Astrocyte of the spinal cord (primary cell): ENCODE results near the gene PPP1R1A.

Experiments
- DNase-seq: peaks from one replicate; pipeline ENCODE4 v3.0.0; 2011; ENCODE audit warnings: low read depth, low spot score
- H3K4me3 ChIP-seq: 2 replicates; pipeline ENCODE4 v1.5.1; 2011; ENCODE audit warnings: low read depth, mild to moderate bottlenecking, low read length, moderate library complexity
- CTCF ChIP-seq: IDR thresholded peaks from 2 replicates; pipeline ENCODE4 v1.5.1; 2012; ENCODE audit warnings: low read depth, mild to moderate bottlenecking, low read length, inconsistent platforms
- in situ Hi-C: cut with HindIII; loops from 2 replicates; pipeline ENCODE4 v1.10.0; 2017; ENCODE audit warnings: low sequenced_read_pairs

PPP1R1A gene

GRCh38 chr12:54579696-54580333 is 8.6 kb downstream of the PPP1R1A start:
- in situ Hi-C loops: no loop called here

DNA sequence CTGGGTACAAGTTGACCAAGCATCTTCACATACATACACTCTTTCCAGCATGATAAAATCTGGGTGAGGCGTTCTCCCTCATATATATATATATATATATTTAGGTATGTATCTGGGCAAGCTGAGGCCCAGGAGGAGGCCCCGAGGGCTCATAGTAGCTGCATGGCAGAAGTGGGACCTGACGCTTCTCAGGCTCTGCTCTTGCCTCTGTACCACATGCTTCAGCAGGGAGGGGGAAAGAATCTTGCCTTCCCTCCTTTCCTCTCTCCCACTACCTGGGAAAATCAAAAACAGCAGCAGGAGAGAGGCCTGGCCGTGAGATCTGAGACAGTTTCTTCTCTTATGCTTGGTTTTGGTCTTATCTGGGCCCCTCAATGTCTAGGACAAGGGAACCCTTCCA is 9.2 kb downstream of the PPP1R1A start:
- in situ Hi-C loops: no loop called here
- no peak for TF ChIP-seq CTCF
- H3K4me3 ChIP-seq: no peak overlapping the region
- DNase-seq: no peak

More at GRCh38 chr12:54579696-54580333, 8.6 kb downstream of the PPP1R1A start:
- H3K4me3 ChIP-seq: no peak overlapping the region
- DNase-seq: peak; percentile 63
- TF ChIP-seq CTCF: peak; percentile 100

DNA sequence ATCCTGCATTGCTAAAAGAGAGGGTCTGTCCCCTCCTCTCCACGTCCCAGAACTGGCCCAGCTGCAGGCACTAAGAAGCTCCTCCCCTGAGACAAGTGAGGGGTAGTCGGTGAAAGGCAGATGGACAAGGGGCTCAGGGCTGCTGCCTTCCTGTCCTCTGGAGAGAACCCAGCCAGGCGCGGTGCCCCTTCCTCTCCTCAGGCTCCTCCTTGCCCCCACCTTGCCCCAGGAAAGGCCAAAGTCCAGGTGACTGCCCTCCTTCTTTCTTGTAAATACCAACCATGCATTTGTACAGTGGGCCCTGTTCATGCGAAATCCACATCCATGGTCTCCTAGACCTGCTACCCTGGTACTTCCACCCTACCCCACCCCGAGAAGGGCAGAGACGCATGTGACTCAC is 9.7 kb downstream of the PPP1R1A start:
- in situ Hi-C loops: no loop called here
- DNase-seq: no peak
- H3K4me3 ChIP-seq: no peak overlapping the region
- no peak for TF ChIP-seq CTCF

GRCh38 chr12:54572881-54573280 is 15.6 kb downstream of the PPP1R1A start:
- no peak overlapping the region for H3K4me3 ChIP-seq
- DNase-seq: no peak
- TF ChIP-seq CTCF: no peak
- in situ Hi-C loops: no loop called here

DNA sequence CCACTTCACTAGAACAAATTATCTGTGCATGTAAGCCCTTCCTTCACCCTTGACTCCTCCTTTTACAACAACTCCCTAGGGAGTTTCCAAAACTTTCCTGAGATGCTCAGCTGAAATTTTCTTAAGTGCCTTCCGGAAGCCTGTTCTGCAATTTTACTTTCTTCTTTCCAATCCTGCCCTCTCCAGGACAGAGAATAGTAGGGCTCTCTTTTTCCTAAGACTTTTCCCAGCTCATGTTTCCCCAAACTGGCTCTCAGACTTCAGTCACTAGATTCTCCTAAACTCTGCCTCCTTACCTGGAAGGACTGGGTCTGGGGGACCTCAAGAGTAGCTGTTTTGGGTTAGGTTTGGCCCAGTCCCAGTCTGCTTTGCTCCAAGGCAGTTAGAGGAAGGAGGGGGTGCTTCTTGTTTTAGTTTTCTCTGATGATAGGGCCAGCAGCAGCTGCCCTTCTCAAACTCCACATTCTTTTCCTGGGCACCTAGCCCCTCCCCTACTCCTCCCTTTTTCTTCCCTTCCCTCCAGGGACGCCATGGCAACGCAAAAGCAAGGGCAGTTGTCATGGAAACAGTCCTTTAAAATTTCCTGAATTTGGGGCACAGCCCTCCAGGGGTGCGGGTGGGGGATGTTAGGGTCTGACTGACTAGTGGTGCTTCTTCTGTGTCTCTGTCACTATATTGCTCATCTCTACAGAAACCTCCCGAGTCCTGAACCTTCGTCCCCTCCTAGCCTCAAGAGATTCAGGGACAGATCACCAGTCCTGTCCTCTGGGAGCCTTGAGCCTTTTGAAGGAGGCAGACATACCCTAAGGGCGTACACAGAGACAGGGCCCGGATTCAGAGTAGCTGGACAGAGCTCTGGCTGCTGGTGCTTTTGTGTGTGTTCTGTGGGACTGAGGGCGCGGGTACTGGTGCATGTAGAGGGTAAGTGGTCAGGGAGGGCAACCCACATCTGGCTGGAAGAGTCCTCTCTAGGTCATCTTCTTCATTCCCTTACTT is 17.0 kb downstream of the PPP1R1A start:
- TF ChIP-seq CTCF: no peak
- H3K4me3 ChIP-seq: no peak overlapping the region
- no peak for DNase-seq
- in situ Hi-C loops: no loop called here

DNA sequence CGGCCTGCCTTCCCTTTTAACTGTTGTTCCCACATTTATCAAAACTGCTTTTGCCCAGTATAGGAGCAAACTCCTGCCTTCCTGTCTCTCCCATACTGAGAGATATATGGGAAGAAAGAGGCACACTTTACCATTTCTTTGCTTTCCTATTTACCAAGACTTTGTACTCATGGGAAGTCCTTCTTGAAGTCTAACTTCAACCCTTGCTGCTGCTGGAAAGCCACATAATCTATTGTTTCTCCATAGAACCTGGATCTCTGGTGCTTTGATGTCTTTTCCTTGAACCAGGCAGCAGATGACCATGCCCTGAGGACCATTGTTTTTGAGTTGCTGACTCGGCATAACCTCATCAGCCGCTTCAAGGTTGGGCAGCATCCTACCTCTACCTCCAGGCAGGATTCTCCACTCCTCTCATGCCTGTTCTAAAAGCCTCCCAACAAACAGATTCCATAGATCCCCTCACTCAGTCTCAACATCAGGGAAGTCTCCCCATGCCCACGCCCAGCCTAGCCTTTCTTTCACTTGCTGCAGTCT is 18.4 kb downstream of the PPP1R1A start:
- TF ChIP-seq CTCF: no peak
- in situ Hi-C loops: no loop called here
- DNase-seq: no peak
- H3K4me3 ChIP-seq: no peak overlapping the region
